GM11168 (cell line): Measurements from ENCODE around the gene STK32B.

Source experiments
- in situ Hi-C: fragments of 300-500 bp; cut with MboI; formaldehyde crosslinking; loops from one replicate; pipeline ENCODE4 v1.12.0; 2022; ENCODE audit warnings: low sequenced_read_pairs; ENCODE audit not compliant: unreplicated experiment

The STK32B gene

DNA sequence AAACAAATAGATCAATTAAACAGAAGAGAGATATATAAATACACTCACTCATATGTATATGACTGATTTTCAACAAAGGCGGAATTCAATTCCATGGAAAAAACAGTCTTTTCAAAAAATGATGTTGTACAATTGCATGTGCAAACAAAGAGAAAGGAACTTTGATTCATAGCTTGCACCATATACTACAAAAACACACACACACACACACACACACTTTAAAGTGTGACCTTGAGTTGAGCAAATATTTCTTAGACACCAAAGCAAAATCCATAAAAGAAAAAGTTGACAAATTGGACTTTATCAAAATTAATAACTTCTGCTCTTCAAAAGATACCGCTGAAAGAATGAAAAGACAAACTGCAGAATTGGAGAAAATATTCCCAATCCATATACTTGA, 488.3 kb downstream of the STK32B start:
- in situ Hi-C loops: no loop called here

DNA sequence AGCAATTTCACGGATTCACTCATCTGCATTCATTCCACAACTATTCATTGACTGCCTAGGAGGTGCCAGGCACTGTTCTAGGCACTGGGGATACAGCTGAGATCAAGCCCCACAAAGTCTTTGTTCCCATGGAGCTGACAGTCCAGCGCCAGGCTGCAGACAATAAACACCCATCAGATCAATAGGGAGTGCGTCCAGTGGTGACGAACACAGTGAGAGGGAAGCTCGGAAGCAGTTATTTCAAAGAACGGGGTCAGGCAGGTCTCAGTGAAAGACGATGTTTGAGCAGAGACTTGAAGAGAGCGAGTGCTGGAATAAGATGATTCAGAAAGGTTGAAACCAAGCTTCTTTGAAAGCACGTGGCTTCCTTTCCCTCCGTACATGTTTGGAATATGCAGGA, 489.9 kb downstream of the STK32B start:
- in situ Hi-C loops: no loop called here

DNA sequence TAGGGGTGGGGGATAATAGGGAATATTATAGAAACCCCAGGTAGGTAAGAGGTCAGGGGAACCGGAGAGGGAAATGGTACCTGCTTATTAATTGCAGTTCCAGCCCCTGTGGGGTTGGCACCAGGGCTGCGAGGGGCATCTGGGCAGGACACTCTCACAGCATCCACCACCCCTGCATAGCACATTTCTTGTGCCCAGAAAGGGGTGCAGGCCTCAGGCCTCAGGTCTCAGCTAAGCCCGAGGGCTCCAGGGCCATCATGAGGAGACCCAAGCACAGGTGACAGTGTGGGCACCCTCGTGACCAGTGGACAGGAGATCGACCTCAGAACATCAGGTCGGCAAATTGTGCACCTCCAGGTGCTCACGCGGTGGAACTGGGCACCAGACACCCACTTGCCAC, 492.4 kb downstream of the STK32B start:
- in situ Hi-C loops: no loop called here

GRCh38 chr4:5544762-5545161, 493.5 kb downstream of the STK32B start:
- in situ Hi-C loops: no loop called here

DNA sequence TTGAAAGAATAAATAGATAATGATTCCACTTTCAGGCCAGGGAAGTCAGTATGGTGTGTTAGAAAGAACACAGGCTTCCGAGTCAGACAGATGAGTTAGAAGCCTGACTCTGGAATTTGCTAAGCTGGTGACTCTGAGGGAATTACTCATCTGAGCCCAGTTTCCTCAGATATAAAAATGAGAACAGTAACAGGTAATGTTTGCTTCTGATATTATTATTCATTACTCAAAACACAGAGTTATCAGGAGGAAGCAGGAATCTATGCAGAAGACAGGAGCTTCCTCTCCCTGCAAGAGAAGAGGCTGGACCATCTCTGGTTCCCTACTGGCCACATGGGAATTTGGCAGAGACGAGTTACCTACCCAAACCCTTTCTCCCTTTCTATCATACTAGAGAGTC, 494.0 kb downstream of the STK32B start:
- in situ Hi-C loops: no loop called here

- in situ Hi-C loops: no loop called here
Measured at GRCh38 chr4:5547651-5548249, 496.5 kb downstream of the STK32B start.
